ENCODE measurements around the gene TMEM63A.

Gene TMEM63A

GRCh38 chr1:225849925-225850324 is 32.3 kb downstream of the TMEM63A start:
- TF ChIP-seq LEF1 (IDR thresholded peaks at IDR 0.05; ENCODE audit: borderline replicate concordance): no peak
- POLR2A ChIA-PET: interaction anchor here (1.3 kb wide), 1 partner anchor 75 kb away, joined by 3 read pairs; the partner anchor contains the start of gene PYCR2
- CTCF ChIA-PET: interaction anchor here (0.7 kb wide), 1 partner anchor 111 kb away, joined by 3 read pairs; no protein-coding TSS in a partner anchor
- DNase-seq (ENCODE audit: extremely low spot score): no peak

- ChIA-PET CTCF (interaction anchor here (1.0 kb wide), 1 partner anchor 374 kb away, joined by 3 read pairs; no protein-coding TSS in a partner anchor), POLR2A (no interaction called here)
- TF ChIP-seq LEF1 (IDR thresholded peaks at IDR 0.05; ENCODE audit: borderline replicate concordance) (no peak), CTBP1 (IDR thresholded peaks at IDR 0.05; ENCODE audit: borderline replicate concordance) (no peak), ARNT (IDR thresholded peaks at IDR 0.05) (no peak), ELF4 (IDR thresholded peaks at IDR 0.05) (no peak), TARDBP (IDR thresholded peaks at IDR 0.05) (no peak), PKNOX1 (IDR thresholded peaks at IDR 0.05) (no peak), BHLHE40 (IDR thresholded peaks at IDR 0.05; ENCODE audit: borderline replicate concordance) (no peak), NFRKB (IDR thresholded peaks at IDR 0.05) (no peak), SUZ12 (IDR thresholded peaks at IDR 0.05) (no peak), ZNF384 (IDR thresholded peaks at IDR 0.05) (no peak), FOXM1 (IDR thresholded peaks at IDR 0.05; ENCODE audit: borderline replicate concordance) (no peak), HDGF (IDR thresholded peaks at IDR 0.05; ENCODE audit: borderline replicate concordance) (no peak), FOXA1 (IDR thresholded peaks at IDR 0.05) (no peak), SP1 (IDR thresholded peaks at IDR 0.05) (no peak), FOXK2 (IDR thresholded peaks at IDR 0.05) (no peak), L3MBTL2 (conservative IDR thresholded peaks at IDR 0.05) (no peak)
- no peak for DNase-seq (ENCODE audit: extremely low spot score)
Observed at GRCh38 chr1:225848030-225848955, 33.9 kb downstream of the TMEM63A start.

GRCh38 chr1:225847610-225848009 is 34.6 kb downstream of the TMEM63A start:
- POLR2A ChIA-PET: no interaction called here
- no peak for DNase-seq (ENCODE audit: extremely low spot score)
- TF ChIP-seq FOXM1 (IDR thresholded peaks at IDR 0.05; ENCODE audit: borderline replicate concordance): no peak
- no peak for TF ChIP-seq TARDBP (IDR thresholded peaks at IDR 0.05)
- TF ChIP-seq ARNT (IDR thresholded peaks at IDR 0.05): no peak
- TF ChIP-seq SUZ12 (IDR thresholded peaks at IDR 0.05): no peak
- no peak for TF ChIP-seq HDGF (IDR thresholded peaks at IDR 0.05; ENCODE audit: borderline replicate concordance)
- TF ChIP-seq CTBP1 (IDR thresholded peaks at IDR 0.05; ENCODE audit: borderline replicate concordance): no peak
- TF ChIP-seq FOXA1 (IDR thresholded peaks at IDR 0.05): no peak
- TF ChIP-seq BHLHE40 (IDR thresholded peaks at IDR 0.05; ENCODE audit: borderline replicate concordance): no peak
- no peak for TF ChIP-seq LEF1 (IDR thresholded peaks at IDR 0.05; ENCODE audit: borderline replicate concordance)
- TF ChIP-seq FOXK2 (IDR thresholded peaks at IDR 0.05): no peak
- TF ChIP-seq PKNOX1 (IDR thresholded peaks at IDR 0.05): no peak
- TF ChIP-seq ELF4 (IDR thresholded peaks at IDR 0.05): no peak
- TF ChIP-seq L3MBTL2 (conservative IDR thresholded peaks at IDR 0.05): no peak
- no peak for TF ChIP-seq NFRKB (IDR thresholded peaks at IDR 0.05)
- CTCF ChIA-PET: interaction anchor here (1.0 kb wide), 1 partner anchor 373 kb away, joined by 3 read pairs; no protein-coding TSS in a partner anchor

- POLR2A ChIA-PET: interaction anchor here (0.8 to 2.7 kb wide), 2 partner anchors 69 to 77 kb away, joined by 3 to 9 read pairs; partner anchors contain the start of genes PYCR2 and SRP9
Observed at GRCh38 chr1:225846331-225847310, 35.6 kb downstream of the TMEM63A start.

More at GRCh38 chr1:225846331-225847310, 35.6 kb downstream of the TMEM63A start:
- CTCF ChIA-PET: interaction anchor here (0.9 to 1.9 kb wide), 5 partner anchors 12 to 372 kb away, joined by 3 to 5 read pairs (median 3); partner anchors contain the start of gene SRP9
- no peak for DNase-seq (ENCODE audit: extremely low spot score)
- TF ChIP-seq PKNOX1 (IDR thresholded peaks at IDR 0.05) (no peak), FOXK2 (IDR thresholded peaks at IDR 0.05) (no peak), SP1 (IDR thresholded peaks at IDR 0.05) (no peak), FOXM1 (IDR thresholded peaks at IDR 0.05; ENCODE audit: borderline replicate concordance) (no peak), ARNT (IDR thresholded peaks at IDR 0.05) (no peak), TARDBP (IDR thresholded peaks at IDR 0.05) (no peak), BHLHE40 (IDR thresholded peaks at IDR 0.05; ENCODE audit: borderline replicate concordance) (no peak), FOXA1 (IDR thresholded peaks at IDR 0.05) (no peak), LEF1 (IDR thresholded peaks at IDR 0.05; ENCODE audit: borderline replicate concordance) (no peak), CTBP1 (IDR thresholded peaks at IDR 0.05; ENCODE audit: borderline replicate concordance) (no peak), NFRKB (IDR thresholded peaks at IDR 0.05) (no peak), L3MBTL2 (conservative IDR thresholded peaks at IDR 0.05) (no peak), SUZ12 (IDR thresholded peaks at IDR 0.05) (no peak), ELF4 (IDR thresholded peaks at IDR 0.05) (no peak), ZNF384 (IDR thresholded peaks at IDR 0.05) (no peak), HDGF (IDR thresholded peaks at IDR 0.05; ENCODE audit: borderline replicate concordance) (no peak)

All from HEK293T (cell line).